Dedifferentiated amniotic fluid mesenchymal stem cell (primary cell): Measurements from ENCODE around the gene SUFU.
"Not testable (repeated sequence)": the region's sequence is repeated elsewhere in the genome, so short reads cannot be mapped to it uniquely, and the experiment has no call there.

Experiments
- DNase-seq: peaks from one replicate; pipeline ENCODE4 v3.0.0-alpha.2; 2016; ENCODE audit errors: extremely low spot score

The SUFU gene

GRCh38 chr10:102650655-102651454 lies 147.1 kb downstream of the SUFU start:
- DNase-seq: no peak

- DNase-seq: no peak
Observed at GRCh38 chr10:102651455-102652169, 147.8 kb downstream of the SUFU start.

DNA sequence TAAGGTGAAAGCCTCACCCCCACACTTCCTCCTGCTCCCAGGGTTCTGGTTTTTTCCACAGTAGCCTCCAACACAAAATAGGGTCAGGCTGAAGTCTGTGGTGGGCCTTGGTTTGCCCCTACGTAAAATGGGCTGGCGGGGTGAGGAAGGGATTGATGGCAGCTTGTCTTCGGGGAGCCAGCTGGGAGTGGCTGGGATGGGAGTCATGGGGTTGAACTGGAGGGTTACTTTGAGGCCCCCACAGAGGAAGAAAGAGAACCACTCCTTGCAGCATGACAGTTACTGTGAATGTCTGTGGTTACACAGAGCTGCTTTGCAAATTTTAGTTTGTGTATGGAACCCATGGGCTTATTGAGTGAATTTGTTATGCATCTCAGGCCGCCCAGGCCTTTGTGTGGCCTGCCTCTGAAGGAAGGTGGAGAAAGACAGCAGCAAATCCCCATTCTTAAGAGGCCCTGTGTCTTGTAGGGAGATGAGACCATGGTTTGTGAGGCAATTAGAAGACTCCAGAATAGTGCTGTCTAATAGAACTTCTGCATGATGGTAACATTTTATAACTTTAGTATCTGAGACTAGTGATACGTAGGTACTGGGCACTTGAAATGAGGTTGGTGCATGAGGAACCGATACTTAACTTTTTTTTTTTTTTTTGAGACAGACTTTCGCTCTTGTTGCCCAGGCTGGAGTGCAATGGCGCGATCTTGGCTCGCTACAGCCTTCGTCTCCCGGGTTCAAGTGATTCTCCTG lies 148.6 kb downstream of the SUFU start:
- no peak for DNase-seq

- no peak for DNase-seq
Observed at GRCh38 chr10:102653060-102653459, 149.3 kb downstream of the SUFU start.

DNA sequence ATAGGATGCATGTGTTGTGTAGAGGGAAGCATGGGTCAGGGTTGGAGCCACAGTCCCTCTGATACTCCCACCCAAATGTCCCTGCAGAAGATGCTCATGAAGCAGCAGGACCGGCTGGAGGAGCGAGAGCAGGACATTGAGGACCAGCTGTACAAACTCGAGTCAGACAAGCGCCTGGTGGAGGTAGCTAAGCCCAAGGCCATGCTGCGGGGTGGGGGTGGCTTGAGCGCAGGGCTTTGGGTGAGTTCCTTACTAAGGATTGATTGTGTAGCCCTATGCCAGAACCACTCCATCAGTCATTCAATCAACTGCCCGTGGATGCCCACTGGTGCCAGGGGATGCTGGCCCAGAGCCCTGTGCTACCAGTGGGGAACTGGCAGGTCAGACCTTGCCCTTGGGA lies 150.8 kb downstream of the SUFU start:
- DNase-seq: no peak

GRCh38 chr10:102654969-102655368 lies 151.2 kb downstream of the SUFU start:
- DNase-seq: no peak

GRCh38 chr10:102656026-102656425 lies 152.3 kb downstream of the SUFU start:
- DNase-seq: no peak

GRCh38 chr10:102656791-102657371 lies 153.1 kb downstream of the SUFU start:
- DNase-seq: no peak

DNA sequence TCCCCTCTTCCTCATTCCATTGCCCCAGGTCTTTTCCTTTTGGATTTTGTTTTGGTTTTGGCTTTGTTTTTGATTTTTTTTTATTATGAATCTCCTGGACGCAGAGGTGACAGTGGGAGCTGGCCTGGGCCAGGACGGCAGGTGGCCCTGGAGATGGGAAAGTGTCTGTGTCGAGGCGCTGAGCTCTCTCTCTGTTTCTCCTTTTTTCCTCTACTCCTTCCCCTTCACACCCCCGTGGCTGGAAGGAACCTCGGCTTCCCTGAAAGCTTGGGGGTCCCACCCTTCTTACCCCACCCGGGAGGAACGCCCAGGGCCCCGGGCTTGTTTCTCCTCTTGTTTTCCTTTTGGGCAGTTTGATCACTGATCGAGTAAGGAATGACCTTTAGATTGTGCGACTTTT lies 153.7 kb downstream of the SUFU start:
- DNase-seq: no peak

- no peak for DNase-seq
Observed at GRCh38 chr10:102657984-102658724, 154.4 kb downstream of the SUFU start.

- DNase-seq: no peak
Observed at GRCh38 chr10:102658802-102659201, 155.0 kb downstream of the SUFU start.

- no peak for DNase-seq
Observed at GRCh38 chr10:102660888-102661657, 157.3 kb downstream of the SUFU start.

- DNase-seq: no peak
Observed at GRCh38 chr10:102661658-102662028, 157.9 kb downstream of the SUFU start.

GRCh38 chr10:102665904-102666509 lies 162.2 kb downstream of the SUFU start:
- no peak for DNase-seq

DNA sequence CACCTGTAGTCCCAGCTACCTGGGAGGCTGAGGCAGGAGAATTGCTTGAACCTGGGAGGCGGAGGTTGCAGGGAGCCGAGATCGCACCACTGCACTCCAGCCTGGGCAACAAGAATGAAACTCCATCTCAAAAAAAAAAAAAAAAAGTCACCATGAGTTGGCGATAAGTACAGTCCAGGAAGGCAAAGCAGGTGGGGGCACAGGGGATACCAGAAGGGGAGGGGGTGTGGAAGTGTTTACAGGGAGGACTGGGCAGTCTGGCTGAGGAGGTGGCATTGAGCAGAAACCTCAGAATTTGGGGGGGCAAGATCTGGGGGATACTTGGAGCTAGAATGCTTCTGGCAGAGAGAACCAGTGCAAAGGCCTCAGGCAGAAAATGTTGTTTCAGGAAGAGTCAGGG lies 163.6 kb downstream of the SUFU start:
- not testable (repeated sequence) for DNase-seq

DNA sequence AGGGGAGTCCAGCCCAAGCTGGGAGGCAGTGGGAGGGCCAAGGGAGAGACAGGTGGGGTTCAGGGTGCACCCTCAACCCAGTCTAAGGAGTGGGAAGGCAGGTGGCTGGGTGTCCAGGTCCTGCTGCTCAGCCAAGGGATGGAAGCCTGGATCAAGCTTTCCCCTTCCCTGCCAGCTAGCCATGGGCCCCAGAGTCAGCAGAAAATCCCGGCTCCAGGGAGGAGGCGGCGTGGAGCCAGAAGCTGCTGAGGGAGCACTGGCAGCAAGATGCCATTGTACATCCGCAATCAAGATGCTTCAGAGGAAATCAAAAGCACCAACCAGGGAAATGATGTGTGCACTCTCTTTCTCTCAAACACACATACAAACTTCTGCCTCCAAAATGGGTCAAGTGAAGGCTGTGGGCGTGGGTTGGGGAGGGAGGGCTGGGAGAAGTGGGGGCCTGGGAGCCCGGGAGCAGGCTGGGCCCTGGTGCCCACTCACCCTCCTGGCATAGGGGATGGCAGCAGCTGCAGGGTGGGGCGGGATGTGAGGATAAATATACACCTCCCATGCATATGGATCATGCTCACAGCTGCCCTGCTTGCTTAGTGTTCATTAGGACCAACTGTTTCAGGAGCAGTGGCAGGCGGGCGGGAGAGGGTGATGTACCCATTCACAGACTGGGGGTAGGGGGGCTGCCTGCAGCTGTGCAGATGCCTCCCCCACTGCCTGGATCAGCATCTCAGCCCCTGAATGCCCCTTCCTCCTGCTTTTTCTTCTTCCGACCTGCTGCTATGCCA lies 164.7 kb downstream of the SUFU start:
- no peak for DNase-seq

DNA sequence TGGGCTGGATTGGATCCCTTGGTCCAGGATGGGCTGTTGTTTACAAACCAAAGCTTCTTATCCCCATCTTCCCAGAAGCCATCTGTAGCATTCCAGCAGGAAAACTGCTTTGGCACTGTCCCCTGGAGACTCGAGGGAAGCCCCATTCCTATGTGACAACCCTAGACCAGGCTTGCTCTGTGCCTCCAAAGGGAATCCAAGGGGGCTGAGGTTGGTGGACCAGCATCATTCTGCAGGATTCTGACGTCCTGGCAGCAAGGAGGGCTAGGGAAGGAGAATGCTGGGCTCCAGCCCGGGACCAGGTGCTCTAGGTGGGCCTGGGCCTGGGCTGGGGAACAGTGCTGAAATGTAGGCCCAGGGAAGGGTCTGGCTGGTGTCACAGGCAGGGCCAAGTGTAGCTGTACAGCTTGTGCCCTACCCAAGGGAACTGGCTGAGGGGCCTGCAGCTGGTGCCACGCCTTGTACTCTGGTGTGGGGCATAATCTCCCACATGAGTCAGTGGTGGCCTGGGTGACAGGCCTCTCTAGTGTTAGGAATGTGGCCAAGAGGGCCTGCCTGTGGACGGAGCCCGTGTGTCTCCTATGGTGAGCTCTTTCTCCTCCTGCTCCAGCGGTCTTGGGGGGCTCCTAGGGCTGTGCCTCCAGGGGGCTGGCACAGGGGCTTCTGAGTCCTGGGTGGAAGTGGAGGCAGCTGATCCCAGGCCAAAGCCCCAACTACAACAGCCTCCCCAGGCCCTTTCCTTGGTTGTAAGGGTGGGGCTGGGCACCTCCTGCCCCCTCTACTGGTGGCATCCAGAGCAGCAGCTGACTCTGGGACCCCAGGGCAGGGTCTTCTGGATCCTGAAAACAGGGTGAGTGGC lies 165.7 kb downstream of the SUFU start:
- DNase-seq: no peak

- DNase-seq: no peak
Observed at GRCh38 chr10:102670065-102670670, 166.4 kb downstream of the SUFU start.
